ENCODE data around the gene EHD1. TPM values are rescaled to one million over a fixed set of nuclear protein-coding genes. Genes with fewer than 3 reads are reported as not detected.

EHD1 gene
- total RNA-seq, 1 donor from 2014 or later = 23.6 TPM

DNA sequence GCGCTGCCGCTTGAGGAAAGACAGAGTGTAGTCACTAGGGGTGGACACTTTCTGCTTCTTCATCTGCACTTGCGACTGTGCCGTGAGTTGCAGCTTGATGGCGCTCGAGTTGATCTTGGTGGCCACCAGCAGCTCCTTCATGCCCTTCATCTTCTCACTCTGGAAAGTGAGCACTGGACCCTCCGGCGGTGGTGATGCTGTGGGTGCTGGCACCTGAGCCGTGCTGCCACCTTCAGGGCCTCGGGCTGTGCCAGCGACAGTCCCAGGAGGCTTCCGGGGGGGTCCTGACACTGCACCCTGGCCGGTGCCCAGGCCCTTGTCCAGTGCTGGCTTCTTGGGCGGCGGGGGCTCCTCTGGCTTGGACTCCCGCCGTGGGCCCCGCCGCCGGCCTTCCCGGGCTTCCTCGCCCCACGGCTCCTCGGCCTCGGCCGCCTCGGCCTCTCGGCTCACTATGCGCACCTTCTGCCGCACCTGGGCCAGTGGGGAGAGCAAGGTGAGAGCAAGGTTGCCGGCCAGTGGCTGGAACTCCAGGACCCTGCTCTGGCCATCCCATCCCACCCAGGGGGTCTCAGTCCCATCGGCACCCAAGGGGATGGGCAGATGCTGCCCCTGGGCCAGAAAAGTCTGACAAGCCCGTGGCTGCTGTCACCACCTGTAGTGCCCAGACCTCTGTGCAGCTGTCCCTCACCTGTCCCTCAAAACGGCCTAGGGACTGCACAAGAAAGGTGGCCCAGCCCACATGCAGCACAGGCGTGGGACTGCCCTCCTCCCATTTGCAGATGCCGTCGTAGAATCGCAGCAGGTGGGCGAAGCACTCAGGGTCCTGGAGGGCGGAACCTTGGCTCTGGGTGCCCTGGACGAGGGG lies 73.8 kb downstream of the EHD1 start:
- FAIRE-seq = no peak

DNA sequence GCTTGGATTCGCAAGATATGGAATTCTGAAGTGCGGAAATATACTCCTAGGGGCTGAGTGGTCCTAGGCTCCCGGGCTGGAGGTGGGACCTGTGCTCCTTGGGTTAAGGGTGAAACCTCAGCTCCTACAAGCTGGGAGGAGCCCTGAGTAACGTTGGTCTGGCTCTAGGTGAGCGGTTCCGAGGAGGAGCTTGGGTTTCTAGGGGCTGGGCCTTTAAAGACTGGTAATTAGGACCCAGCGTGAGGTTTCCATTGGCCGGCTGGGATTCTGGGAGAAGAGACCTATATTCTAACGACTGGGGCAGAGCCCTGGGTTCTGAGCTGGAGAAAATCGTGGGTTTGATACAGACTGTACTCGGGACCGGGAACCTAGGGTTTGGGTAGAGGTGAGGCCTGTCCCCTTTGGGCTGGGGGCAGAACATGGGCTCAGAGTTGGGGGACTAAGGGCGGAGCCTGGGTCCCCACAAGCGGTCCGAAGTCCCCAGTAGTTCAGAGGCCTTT lies 74.5 kb downstream of the EHD1 start:
- DNase-seq (ENCODE audit: low spot score in 2 of 2) (no peak), FAIRE-seq (no peak)

More for the DNA sequence above, 73.8 kb downstream of the EHD1 start:
- DNase-seq (ENCODE audit: low spot score in 2 of 2) = no peak

DNA sequence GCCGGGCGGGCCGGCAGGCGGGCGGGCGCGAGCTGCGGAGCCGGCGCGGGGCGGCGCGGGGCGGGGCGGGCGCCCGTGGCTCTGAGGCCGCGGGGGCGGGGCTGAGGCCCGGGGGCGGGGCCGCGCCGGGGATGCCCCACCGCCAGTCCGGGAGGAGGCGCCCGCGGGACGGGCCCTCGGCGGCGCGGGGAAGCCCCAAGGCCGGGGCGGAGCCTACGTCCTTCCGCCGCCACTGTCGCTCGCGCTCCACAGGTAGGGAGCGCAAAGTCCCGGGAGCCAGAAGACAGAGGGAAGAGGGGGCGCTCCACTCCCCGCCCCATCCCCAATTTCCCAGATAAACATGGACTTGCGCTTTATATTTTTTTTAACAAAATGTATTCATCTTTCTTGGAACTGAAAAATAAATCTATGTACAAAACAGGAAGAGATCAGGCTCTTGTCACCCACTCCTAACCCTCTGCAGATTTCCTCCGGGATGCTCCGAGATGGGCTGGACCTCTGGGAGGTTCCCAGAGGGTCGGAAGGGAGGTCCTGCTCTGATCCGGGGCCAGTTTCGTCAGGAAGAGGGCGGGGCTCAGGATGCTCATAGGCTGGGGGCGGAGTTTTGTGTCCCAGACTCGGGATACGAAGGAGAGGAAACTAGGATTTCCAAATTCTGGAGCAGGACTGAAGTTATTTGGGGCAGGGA lies 75.1 kb downstream of the EHD1 start, which contains the start of gene MAP4K2:
TSS of gene MAP4K2 (minus strand) at position 57 of the 688 bp plus-strand sequence. CDS start 65 bp downstream, outside the sequence.
- DNase-seq (ENCODE audit: low spot score in 2 of 2) = peak; percentile 97 to 98
- FAIRE-seq = no peak

DNA sequence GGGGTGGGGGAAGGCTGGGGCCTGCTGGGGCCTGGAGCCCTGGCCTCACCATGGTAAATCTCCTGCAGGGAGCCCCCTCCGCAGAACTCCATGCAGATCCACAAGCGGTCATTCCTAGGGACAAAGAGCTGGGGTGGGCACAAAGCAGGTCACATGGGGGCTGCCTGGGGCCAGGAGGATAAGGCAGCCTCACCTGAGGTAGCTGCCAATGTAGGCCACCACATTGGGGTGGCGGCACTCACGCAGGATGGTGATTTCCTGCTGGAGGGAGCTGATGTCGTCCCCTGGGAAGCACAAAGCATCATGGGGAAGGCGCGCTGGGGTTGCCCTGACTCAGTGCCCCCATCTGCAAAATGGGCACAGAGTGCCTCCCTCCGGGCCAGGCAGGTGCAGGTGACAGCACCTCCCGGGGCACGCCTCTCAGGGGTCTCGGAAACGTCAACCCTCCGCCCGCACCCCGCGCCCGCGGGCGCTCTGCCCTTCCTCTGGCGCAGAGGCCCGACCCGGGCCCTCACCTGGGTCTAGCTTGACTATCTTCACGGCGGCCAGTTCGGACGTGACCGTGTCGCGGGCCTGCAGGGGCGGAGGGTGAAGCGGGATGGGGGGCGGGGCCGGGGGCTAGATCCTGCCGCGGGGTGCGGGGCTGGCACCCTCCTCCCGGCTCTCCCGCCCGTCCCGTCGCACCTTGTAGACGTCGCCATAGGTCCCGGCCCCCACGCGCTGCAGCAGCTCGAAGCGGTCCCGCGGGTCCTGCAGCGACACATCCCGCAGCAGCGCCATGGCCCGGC lies 75.9 kb downstream of the EHD1 start:
- no peak for DNase-seq (ENCODE audit: low spot score in 2 of 2)
- FAIRE-seq = no peak

Small RNA genes lying within 50 kb of the gene (small RNA-seq; reads per million reads assigned to genes)
- gene MIR6749 (not detected), gene MIR6750 (not detected)

Other genes with a start within 250 kb of the EHD1 start
- gene NRXN2, start 155.4 kb downstream of the EHD1 start, total RNA-seq = 204 TPM
- 24.9 TPM for gene RASGRP2, start 134.5 kb downstream of the EHD1 start, total RNA-seq
- 0.82 TPM for gene PYGM, start 118.6 kb downstream of the EHD1 start, total RNA-seq
- gene SF1, start 100.1 kb downstream of the EHD1 start, total RNA-seq = 62.4 TPM
- 7.3 TPM for gene MAP4K2, start 75.4 kb downstream of the EHD1 start, total RNA-seq
- 11.8 TPM for gene MEN1, start 68.1 kb downstream of the EHD1 start, total RNA-seq
- gene CDC42BPG, start 34.0 kb downstream of the EHD1 start, total RNA-seq = under 0.01 TPM
- 7.3 TPM for gene ATG2A, start 38.6 kb upstream of the EHD1 start, total RNA-seq
- 27.3 TPM for gene PPP2R5B, start 46.1 kb upstream of the EHD1 start, total RNA-seq
- gene GPHA2, start 57.3 kb upstream of the EHD1 start, total RNA-seq = not detected
- not detected for gene MAJIN, start 93.5 kb upstream of the EHD1 start, total RNA-seq
- not detected for gene BATF2, start 118.3 kb upstream of the EHD1 start, total RNA-seq
- gene ARL2, start 135.5 kb upstream of the EHD1 start, total RNA-seq = 50.5 TPM
- gene SNX15, start 148.8 kb upstream of the EHD1 start, total RNA-seq = 17.9 TPM
- gene SAC3D1, start 162.6 kb upstream of the EHD1 start, total RNA-seq = 5.7 TPM
- 4.1 TPM for gene NAALADL1, start 179.9 kb upstream of the EHD1 start, total RNA-seq
- gene CDCA5, start 205.4 kb upstream of the EHD1 start, total RNA-seq = 1.6 TPM
- gene ZFPL1, start 205.6 kb upstream of the EHD1 start, total RNA-seq = 11.8 TPM
- 229 TPM for gene VPS51, start 217.6 kb upstream of the EHD1 start, total RNA-seq
- 54.6 TPM for gene TM7SF2, start 233.3 kb upstream of the EHD1 start, total RNA-seq
- gene ZNHIT2, start 239.1 kb upstream of the EHD1 start, total RNA-seq = 6.1 TPM
- gene FAU, start 243.5 kb upstream of the EHD1 start, total RNA-seq = 251 TPM
- gene MRPL49, start 243.7 kb upstream of the EHD1 start, total RNA-seq = 29.3 TPM

All from frontal cortex (tissue), 4 donors.